Sigmoid colon (tissue), 4 donors: ENCODE results near the gene SPON1.

Experiments
- CTCF ChIP-seq, 4 experiments: fragments of 450-650 bp in 3 of 4; fragments of 200-600 bp in 1 of 4; IDR thresholded peaks; one replicate each; pipeline ENCODE4 v1.5.1; 2016 to 2019; ENCODE audit warnings: antibody characterized with exemption in 4 of 4, mild to moderate bottlenecking in 3 of 4, moderate library complexity in 2 of 4
- EP300 ChIP-seq, 4 donors: sonication (generic); formaldehyde crosslinking; IDR thresholded peaks; one replicate each; pipeline ENCODE4 v1.6.1; 2017; ENCODE audit warnings: antibody characterized with exemption in 4 of 4
- POLR2A ChIP-seq, 2 donors: fragments of 450-650 bp; IDR thresholded peaks; one replicate each; pipeline ENCODE4 v1.6.1; 2016; ENCODE audit warnings: antibody characterized with exemption in 2 of 2, mild to moderate bottlenecking in 2 of 2, moderate library complexity in 2 of 2
- POLR2AphosphoS5 ChIP-seq, 4 donors: sonication (generic); formaldehyde crosslinking; IDR thresholded peaks; one replicate each; pipeline ENCODE4 v1.6.1; 2017; ENCODE audit warnings: antibody characterized with exemption in 4 of 4

- TF ChIP-seq CTCF (IDR thresholded peaks at IDR 0.05) (no peak), POLR2AphosphoS5 (IDR thresholded peaks at IDR 0.05) (no peak), POLR2A (IDR thresholded peaks at IDR 0.05) (no peak), EP300 (IDR thresholded peaks at IDR 0.05) (no peak)
These were observed 144.0 kb downstream of the SPON1 start for GRCh38 chr11:14106303-14107049.
